Measurements from ENCODE around the gene RGS12. TPM values are rescaled to one million over a fixed set of nuclear protein-coding genes. Genes with fewer than 3 reads are reported as not detected.

RGS12 gene
- total and polyA plus RNA-seq, 2 of the 13 experiments (the other 11 are each of a cell fraction or from before 2014, with no cell fraction given) = 21.0 to 27.7 TPM

GRCh38 chr4:3292571-3293400 is at the start of gene RGS12 (continued):
- 0 out of 2 replicates have a peak, but pooled peaks have one; percentile 41 for TF ChIP-seq ZHX2 (IDR thresholded peaks at IDR 0.05; ENCODE audit: low read depth)
- TF ChIP-seq ZHX2 (CRISPR knock-in tag; IDR thresholded peaks at IDR 0.05; ENCODE audit: borderline replicate concordance) = no peak
- TF ChIP-seq ZHX1 (CRISPR knock-in tag; IDR thresholded peaks at IDR 0.05; ENCODE audit: low read depth) = no peak
- TF ChIP-seq JARID2 (CRISPR knock-in tag; IDR thresholded peaks at IDR 0.05; ENCODE audit: insufficient replicate concordance) = no peak
- TF ChIP-seq ZNF260 (CRISPR knock-in tag; IDR thresholded peaks at IDR 0.05; ENCODE audit: borderline replicate concordance, low read depth) = no peak
- TF ChIP-seq ZNF772 (CRISPR knock-in tag; IDR thresholded peaks at IDR 0.05) = no peak
- peak; percentile 4; the same call in 1 of the 2 replicates for TF ChIP-seq HNRNPL (IDR thresholded peaks at IDR 0.05; ENCODE audit: low read depth, low read length)
- no peak for TF ChIP-seq ZFP1 (CRISPR knock-in tag; IDR thresholded peaks at IDR 0.05)
- TF ChIP-seq ZNF639 (CRISPR knock-in tag; conservative IDR thresholded peaks at IDR 0.05) = 0 out of 2 replicates have a peak, but pooled peaks have one; percentile 60
- peak; percentile 89 for TF ChIP-seq ZFY (CRISPR knock-in tag; IDR thresholded peaks at IDR 0.05)
- peak; percentile 17; the same call in 1 of the 2 replicates for TF ChIP-seq GATAD2A (CRISPR knock-in tag; IDR thresholded peaks at IDR 0.05)
- TF ChIP-seq IKZF4 (CRISPR knock-in tag; IDR thresholded peaks at IDR 0.05; ENCODE audit: borderline replicate concordance, low read depth, not compliant biosample characterization) = peak; percentile 37
- no peak for TF ChIP-seq ZBTB3 (CRISPR knock-in tag; IDR thresholded peaks at IDR 0.05; ENCODE audit: borderline replicate concordance, low read depth)
- TF ChIP-seq MYPOP (CRISPR knock-in tag; IDR thresholded peaks at IDR 0.05) = peak; percentile 50; the same call in 1 of the 2 replicates
- TF ChIP-seq SIN3A (IDR thresholded peaks at IDR 0.05; ENCODE audit: borderline replicate concordance, low read depth, low read length) = peak; percentile 78; the same call in 1 of the 2 replicates
- 0 out of 2 replicates have a peak, but pooled peaks have one; percentile 28 for TF ChIP-seq POGZ (CRISPR knock-in tag; IDR thresholded peaks at IDR 0.05)

All from HepG2 (cell line).